ENCODE data around the gene NSDHL. TPM values are rescaled to one million over a fixed set of nuclear protein-coding genes. Genes with fewer than 3 reads are reported as not detected.

Gene NSDHL
- total RNA-seq, 1 experiment from 2014 or later, result 55.1 TPM

- H3K4me3 ChIP-seq, result no peak overlapping the region
- no peak for TF ChIP-seq EZH2 (IDR thresholded peaks at IDR 0.05; ENCODE audit: low read depth)
- TF ChIP-seq CTCF (conservative IDR thresholded peaks at IDR 0.05), result no peak
- no peaks in the 10 kb centered on the region for H3K9me3 ChIP-seq (ENCODE audit: insufficient read depth, low read depth)
- ChIA-PET CTCF (interaction anchor here (0.7 kb wide), 1 partner anchor 78 kb away, joined by 4 read pairs; no protein-coding TSS in a partner anchor), POLR2A (ENCODE audit: unreplicated experiment) (interaction anchor here (0.7 kb wide), 1 partner anchor 1480 kb away, joined by 5 read pairs; no protein-coding TSS in a partner anchor)
- H3K9me2 ChIP-seq (ENCODE audit: insufficient read depth), result no peaks in the 10 kb centered on the region
- peaks cover 46% of the 10 kb centered on the region for H3K4me1 ChIP-seq (replicated peaks; ENCODE audit: insufficient read depth)
- H3K79me2 ChIP-seq (ENCODE audit: low read depth), result peaks cover 1% of the 10 kb centered on the region; the same call in 1 of the 2 replicates
- no peaks in the 10 kb centered on the region for H3K36me3 ChIP-seq (ENCODE audit: low read depth)
- intact Hi-C loops (cut with micrococcal nuclease; ENCODE audit: unreplicated experiment), result no loop called here
- H3K27me3 ChIP-seq (ENCODE audit: insufficient read depth, low read depth), result no peaks in the 10 kb centered on the region
- peaks cover 27% of the 10 kb centered on the region for H3F3A ChIP-seq (ENCODE audit: insufficient read depth, low read depth)
- BruUV-seq (replicated peaks), result no TSS peak
- H4K20me1 ChIP-seq (ENCODE audit: insufficient read depth), result no peaks in the 10 kb centered on the region
- no peak overlapping the region; the same call in 1 of the 2 replicates for H2AFZ ChIP-seq
- no peak overlapping the region for H3K27ac ChIP-seq
- H3K4me2 ChIP-seq, result peak overlapping the region; percentile 74
- DNase-seq, result no peak
Measured at GRCh38 chrX:152892999-152893891, 62.4 kb downstream of the NSDHL start.

- BruUV-seq (replicated peaks), result no TSS peak
- intact Hi-C loops (cut with micrococcal nuclease; ENCODE audit: unreplicated experiment), result loop anchor here (2.0 kb wide), 1 partner anchor 33 kb away; no protein-coding TSS in a partner anchor
- peak overlapping the region; percentile 1; the same call in 1 of the 2 replicates for H3K4me3 ChIP-seq
- peak overlapping the region; percentile 91 for H3K27ac ChIP-seq
- H3K36me3 ChIP-seq (ENCODE audit: low read depth), result no peaks in the 10 kb centered on the region
- POLR2A ChIA-PET (ENCODE audit: unreplicated experiment), result no interaction called here
- TF ChIP-seq EZH2 (IDR thresholded peaks at IDR 0.05; ENCODE audit: low read depth) (no peak), CTCF (conservative IDR thresholded peaks at IDR 0.05) (no peak)
- peak overlapping the region; percentile 29; the same call in 1 of the 2 replicates for H2AFZ ChIP-seq
- no peaks in the 10 kb centered on the region for H4K20me1 ChIP-seq (ENCODE audit: insufficient read depth)
- H3K79me2 ChIP-seq (ENCODE audit: low read depth), result peaks cover 8% of the 10 kb centered on the region; the same call in 1 of the 2 replicates
- CTCF ChIA-PET, result no interaction called here
- H3K9me2 ChIP-seq (ENCODE audit: insufficient read depth), result no peaks in the 10 kb centered on the region
- peak overlapping the region; percentile 74 for H3K4me2 ChIP-seq
- H3F3A ChIP-seq (ENCODE audit: insufficient read depth, low read depth), result peaks cover 27% of the 10 kb centered on the region
- no peaks in the 10 kb centered on the region for H3K9me3 ChIP-seq (ENCODE audit: insufficient read depth, low read depth)
- H3K27me3 ChIP-seq (ENCODE audit: insufficient read depth, low read depth), result no peaks in the 10 kb centered on the region
- peaks cover 53% of the 10 kb centered on the region for H3K4me1 ChIP-seq (replicated peaks; ENCODE audit: insufficient read depth)
- DNase-seq, result peak; percentile 43 to 68
Measured at GRCh38 chrX:152893980-152894610, 63.2 kb downstream of the NSDHL start.

GRCh38 chrX:152895121-152895520 lies 64.3 kb downstream of the NSDHL start:
- H3K27me3 ChIP-seq (ENCODE audit: insufficient read depth, low read depth), result no peaks in the 10 kb centered on the region
- no peaks in the 10 kb centered on the region for H3K9me2 ChIP-seq (ENCODE audit: insufficient read depth)
- peaks cover 53% of the 10 kb centered on the region for H3K4me1 ChIP-seq (replicated peaks; ENCODE audit: insufficient read depth)
- ChIA-PET POLR2A (ENCODE audit: unreplicated experiment) (no interaction called here), CTCF (interaction anchor here (0.6 kb wide), 1 partner anchor 1709 kb away, joined by 3 read pairs; no protein-coding TSS in a partner anchor)
- intact Hi-C loops (cut with micrococcal nuclease; ENCODE audit: unreplicated experiment), result loop anchor here (1.0 to 2.0 kb wide), 2 partner anchors 34 to 64 kb away; partner anchors contain the start of gene NSDHL
- peaks cover 27% of the 10 kb centered on the region for H3F3A ChIP-seq (ENCODE audit: insufficient read depth, low read depth)
- no TSS peak for BruUV-seq (replicated peaks)
- no peak for DNase-seq
- peak overlapping the region; percentile 74 for H3K4me2 ChIP-seq
- H4K20me1 ChIP-seq (ENCODE audit: insufficient read depth), result no peaks in the 10 kb centered on the region
- peak overlapping the region; percentile 91 for H3K27ac ChIP-seq
- TF ChIP-seq CTCF (conservative IDR thresholded peaks at IDR 0.05) (no peak), EZH2 (IDR thresholded peaks at IDR 0.05; ENCODE audit: low read depth) (no peak)
- H3K79me2 ChIP-seq (ENCODE audit: low read depth), result peaks cover 8% of the 10 kb centered on the region; the same call in 1 of the 2 replicates
- no peaks in the 10 kb centered on the region for H3K36me3 ChIP-seq (ENCODE audit: low read depth)
- H3K9me3 ChIP-seq (ENCODE audit: insufficient read depth, low read depth), result no peaks in the 10 kb centered on the region
- no peak overlapping the region; the same call in 1 of the 2 replicates for H3K4me3 ChIP-seq
- H2AFZ ChIP-seq, result no peak overlapping the region
